K562 (cell line): ENCODE results near the gene IRF2BP1. TPM values are rescaled to one million over a fixed set of nuclear protein-coding genes. Genes with fewer than 3 reads are reported as not detected.

Experiments
- ESRRB ChIP-seq: fragments of 250-450 bp; sonication (Bioruptor Pico); IDR thresholded peaks from 2 replicates; pipeline ENCODE4 v1.5.0; 2020; ENCODE audit warnings: mild to moderate bottlenecking, moderate library complexity, borderline replicate concordance
- FOSL1 ChIP-seq: fragments of 200-800 bp; sonication (Bioruptor generic); conservative IDR thresholded peaks from 2 replicates; pipeline ENCODE4 v1.6.1; 2016; ENCODE audit warnings: missing genetic modification characterization, missing compliant biosample characterization
- LARP7 ChIP-seq: fragments of 450-650 bp; IDR thresholded peaks from 2 replicates; pipeline ENCODE4 v1.6.1; 2016
- NONO ChIP-seq, 2 experiments: fragments of 200-400 bp in 1 of 2; fragments of 450-650 bp in 1 of 2; formaldehyde crosslinking in 1 of 2; IDR thresholded peaks; 2 replicates each; pipeline ENCODE4 v1.6.1; 2017; ENCODE audit warnings: low read depth in 2 of 2, mild to moderate bottlenecking in 2 of 2, moderate library complexity in 2 of 2, low read length in 1 of 2
- POLR2B ChIP-seq: fragments of 450-650 bp; IDR thresholded peaks from 2 replicates; pipeline ENCODE4 v1.6.1; 2018; ENCODE audit warnings: low read depth; ENCODE audit not compliant: partially characterized antibody
- PPARD ChIP-seq: fragments of 250-450 bp; sonication (Bioruptor Pico); IDR thresholded peaks from 2 replicates; pipeline ENCODE4 v1.8.0; 2022; ENCODE audit warnings: inconsistent platforms, mild to moderate bottlenecking, moderate library complexity
- SIX5 ChIP-seq, 2 experiments: IDR thresholded peaks; 2 replicates each; pipeline ENCODE4 v1.6.1; 2011; ENCODE audit warnings: low read length in 2 of 2, borderline replicate concordance in 1 of 2, low read depth in 1 of 2, mild to moderate bottlenecking in 1 of 2, moderate library complexity in 1 of 2; ENCODE audit not compliant: insufficient read depth in 1 of 2
- SMAD4 ChIP-seq: fragments of 250-450 bp; sonication (Bioruptor Pico); conservative IDR thresholded peaks from 2 replicates; pipeline ENCODE4 v1.8.0; 2021; ENCODE audit warnings: inconsistent platforms, mild to moderate bottlenecking, moderate library complexity
- STAG1 ChIP-seq: sonication (generic); formaldehyde crosslinking; IDR thresholded peaks from 2 replicates; pipeline ENCODE4 v1.5.0; 2020; ENCODE audit warnings: missing genetic modification reagents, borderline replicate concordance
- SUPT5H ChIP-seq: fragments of 450-650 bp; IDR thresholded peaks from 2 replicates; pipeline ENCODE4 v1.6.1; 2016
- ZBED1 ChIP-seq: IDR thresholded peaks from 2 replicates; pipeline ENCODE4 v1.6.1; 2014
- ZBTB1 ChIP-seq: sonication (generic); formaldehyde crosslinking; IDR thresholded peaks from 2 replicates; pipeline ENCODE4 v1.8.1; 2023; ENCODE audit warnings: missing genetic modification reagents, low read depth, mild to moderate bottlenecking, borderline replicate concordance
- ZNF165 ChIP-seq: fragments of 250-450 bp; sonication (Bioruptor Pico); IDR thresholded peaks from 2 replicates; pipeline ENCODE4 v1.4.0; 2020; ENCODE audit warnings: borderline replicate concordance
- ZNF253 ChIP-seq: fragments of 250-450 bp; sonication (Bioruptor Pico); conservative IDR thresholded peaks from 2 replicates; pipeline ENCODE4 v1.6.1; 2021; ENCODE audit warnings: mild to moderate bottlenecking
- ZNF780A ChIP-seq: fragments of 250-450 bp; sonication (Bioruptor Pico); IDR thresholded peaks from 2 replicates; pipeline ENCODE4 v1.5.0; 2021; ENCODE audit warnings: mild to moderate bottlenecking
- ZSCAN32 ChIP-seq: fragments of 450-650 bp; formaldehyde crosslinking; IDR thresholded peaks from 2 replicates; pipeline ENCODE4 v1.4.0; 2020; ENCODE audit warnings: mild to moderate bottlenecking, moderate library complexity
- polyA plus RNA-seq, 8 experiments: library from polyadenylated mRNA; depleted of rRNA in 4 of 8; stranded (reverse) in 5 of 8; unstranded in 3 of 8; fragments of >200 nt; fragmentation: Nextera tagmentation in 2 of 8; fragmentation: Illumina TruSeq in 1 of 8; extraction: Ambion mirVana in 2 of 8; extraction: Trizol in 1 of 8; gene quantifications; 2 replicates each; pipeline versions ENCODE4 v1.2.1 to v1.2.3, GENCODE V29; 2011 to 2014; ENCODE audit warnings: inconsistent platforms in 1 of 8, missing spikeins in 1 of 8
- total RNA-seq, 7 experiments: library from RNA; depleted of rRNA in 6 of 7; stranded (reverse); fragments of >200 nt in 6 of 7; fragmentation: Illumina TruSeq in 2 of 7; extraction: Trizol in 2 of 7; gene quantifications; 2 replicates each; pipeline versions ENCODE4 v1.2.1 to v1.2.3, GENCODE V29; 2011 to 2021; ENCODE audit warnings: low replicate concordance in 1 of 7
- TF ChIP-seq, protein P1 (sequence below), 2 experiments: fragments of 450-650 bp in 1 of 2; sonication (generic) in 1 of 2; formaldehyde crosslinking; conservative IDR thresholded peaks; 2 replicates each; pipeline versions ENCODE4 v1.4.0 to v1.8.1; 2020 to 2022; ENCODE audit warnings: mild to moderate bottlenecking in 1 of 2, missing genetic modification reagents in 1 of 2
- TF ChIP-seq, protein P2 (sequence below): fragments of 250-450 bp; sonication (Bioruptor Pico); IDR thresholded peaks from 2 replicates; pipeline ENCODE4 v1.4.0; 2020; ENCODE audit warnings: mild to moderate bottlenecking
- TF ChIP-seq, protein P3 (sequence below): IDR thresholded peaks from 3 replicates; pipeline ENCODE4 v1.6.1; 2011; ENCODE audit warnings: borderline replicate concordance, mild to moderate bottlenecking, moderate library complexity; ENCODE audit not compliant: insufficient read length; ENCODE audit errors: extremely low read depth
- TF ChIP-seq, protein P4 (sequence below): fragments of 250-450 bp; sonication (Bioruptor Pico); IDR thresholded peaks from 2 replicates; pipeline ENCODE4 v1.8.0; 2021; ENCODE audit warnings: moderate library complexity, mild to moderate bottlenecking, inconsistent platforms

IRF2BP1 gene
- total and polyA plus RNA-seq, 9 of the 15 experiments (the other 6 are each of a cell fraction or from before 2014, with no cell fraction given) = 0.61 to 35.9 (median 3.5) TPM

DNA sequence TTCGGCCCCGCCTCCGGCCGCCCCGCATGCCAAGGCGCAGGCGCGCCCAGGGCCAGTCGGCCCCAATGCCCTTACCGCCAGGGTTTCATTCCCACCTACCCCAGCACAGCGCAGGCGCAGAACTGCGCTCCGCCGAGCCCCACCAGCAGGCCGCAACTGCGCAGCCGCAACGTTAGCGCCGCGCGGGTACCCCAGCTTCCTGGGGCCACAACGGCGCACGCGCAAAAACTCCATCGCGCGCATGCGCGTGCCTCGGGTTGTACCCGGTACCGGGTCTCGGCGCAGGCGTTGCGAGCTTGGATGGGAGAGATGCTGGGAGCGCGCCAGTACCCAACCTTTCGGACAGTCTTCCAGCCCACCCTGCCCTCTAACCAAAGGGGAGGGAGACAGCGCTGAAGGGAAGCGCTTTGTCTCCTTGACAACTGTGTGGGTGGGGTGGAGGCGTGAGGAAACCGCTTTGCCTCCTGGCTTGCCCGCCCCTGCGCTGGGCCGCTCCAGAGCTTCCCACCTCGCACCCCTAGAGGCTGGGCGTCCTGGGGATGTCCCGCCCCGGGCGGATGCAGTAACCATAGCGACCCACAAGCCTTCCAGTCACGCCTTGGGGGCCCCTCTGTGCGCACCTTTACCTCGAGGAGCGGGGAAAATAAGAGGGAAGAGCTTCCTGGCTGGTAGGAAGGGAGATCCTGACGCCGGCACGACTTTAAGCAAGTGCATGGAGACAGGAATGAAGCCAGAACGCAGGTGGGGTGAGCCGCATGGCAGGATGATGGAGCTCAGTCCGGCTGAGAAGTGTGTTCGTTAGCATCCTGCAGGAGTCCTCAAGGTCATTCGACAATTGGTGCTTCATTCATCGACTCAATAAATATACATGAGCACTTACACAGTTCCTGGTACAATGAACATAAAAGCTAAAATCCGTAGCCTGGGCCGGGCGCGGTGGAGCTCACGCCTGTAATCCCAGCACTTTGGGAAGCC lies 17.0 kb upstream of the IRF2BP1 start (continued):
- TF ChIP-seq, protein P1, sequence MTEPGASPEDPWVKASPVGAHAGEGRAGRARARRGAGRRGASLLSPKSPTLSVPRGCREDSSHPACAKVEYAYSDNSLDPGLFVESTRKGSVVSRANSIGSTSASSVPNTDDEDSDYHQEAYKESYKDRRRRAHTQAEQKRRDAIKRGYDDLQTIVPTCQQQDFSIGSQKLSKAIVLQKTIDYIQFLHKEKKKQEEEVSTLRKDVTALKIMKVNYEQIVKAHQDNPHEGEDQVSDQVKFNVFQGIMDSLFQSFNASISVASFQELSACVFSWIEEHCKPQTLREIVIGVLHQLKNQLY (CRISPR knock-in tag; conservative IDR thresholded peaks at IDR 0.05) = no peak
- TF ChIP-seq, protein P2, sequence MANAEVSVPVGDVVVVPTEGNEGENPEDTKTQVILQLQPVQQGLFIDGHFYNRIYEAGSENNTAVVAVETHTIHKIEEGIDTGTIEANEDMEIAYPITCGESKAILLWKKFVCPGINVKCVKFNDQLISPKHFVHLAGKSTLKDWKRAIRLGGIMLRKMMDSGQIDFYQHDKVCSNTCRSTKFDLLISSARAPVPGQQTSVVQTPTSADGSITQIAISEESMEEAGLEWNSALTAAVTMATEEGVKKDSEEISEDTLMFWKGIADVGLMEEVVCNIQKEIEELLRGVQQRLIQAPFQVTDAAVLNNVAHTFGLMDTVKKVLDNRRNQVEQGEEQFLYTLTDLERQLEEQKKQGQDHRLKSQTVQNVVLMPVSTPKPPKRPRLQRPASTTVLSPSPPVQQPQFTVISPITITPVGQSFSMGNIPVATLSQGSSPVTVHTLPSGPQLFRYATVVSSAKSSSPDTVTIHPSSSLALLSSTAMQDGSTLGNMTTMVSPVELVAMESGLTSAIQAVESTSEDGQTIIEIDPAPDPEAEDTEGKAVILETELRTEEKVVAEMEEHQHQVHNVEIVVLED (CRISPR knock-in tag) = 0 out of 2 replicates have a peak, but pooled peaks have one; percentile 6
- TF ChIP-seq, protein P3, sequence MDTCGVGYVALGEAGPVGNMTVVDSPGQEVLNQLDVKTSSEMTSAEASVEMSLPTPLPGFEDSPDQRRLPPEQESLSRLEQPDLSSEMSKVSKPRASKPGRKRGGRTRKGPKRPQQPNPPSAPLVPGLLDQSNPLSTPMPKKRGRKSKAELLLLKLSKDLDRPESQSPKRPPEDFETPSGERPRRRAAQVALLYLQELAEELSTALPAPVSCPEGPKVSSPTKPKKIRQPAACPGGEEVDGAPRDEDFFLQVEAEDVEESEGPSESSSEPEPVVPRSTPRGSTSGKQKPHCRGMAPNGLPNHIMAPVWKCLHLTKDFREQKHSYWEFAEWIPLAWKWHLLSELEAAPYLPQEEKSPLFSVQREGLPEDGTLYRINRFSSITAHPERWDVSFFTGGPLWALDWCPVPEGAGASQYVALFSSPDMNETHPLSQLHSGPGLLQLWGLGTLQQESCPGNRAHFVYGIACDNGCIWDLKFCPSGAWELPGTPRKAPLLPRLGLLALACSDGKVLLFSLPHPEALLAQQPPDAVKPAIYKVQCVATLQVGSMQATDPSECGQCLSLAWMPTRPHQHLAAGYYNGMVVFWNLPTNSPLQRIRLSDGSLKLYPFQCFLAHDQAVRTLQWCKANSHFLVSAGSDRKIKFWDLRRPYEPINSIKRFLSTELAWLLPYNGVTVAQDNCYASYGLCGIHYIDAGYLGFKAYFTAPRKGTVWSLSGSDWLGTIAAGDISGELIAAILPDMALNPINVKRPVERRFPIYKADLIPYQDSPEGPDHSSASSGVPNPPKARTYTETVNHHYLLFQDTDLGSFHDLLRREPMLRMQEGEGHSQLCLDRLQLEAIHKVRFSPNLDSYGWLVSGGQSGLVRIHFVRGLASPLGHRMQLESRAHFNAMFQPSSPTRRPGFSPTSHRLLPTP = no peak
- TF ChIP-seq LARP7 = no peak
- no peak for TF ChIP-seq SIX5 (IDR thresholded peaks at IDR 0.05; ENCODE audit: borderline replicate concordance in 1 of 2, insufficient read depth in 1 of 2, low read depth in 1 of 2, low read length in 2 of 2)
- TF ChIP-seq POLR2B = peak; percentile 96
- TF ChIP-seq ZBED1 = no peak
- no peak for TF ChIP-seq STAG1 (CRISPR knock-in tag)
- no peak for TF ChIP-seq SMAD4 (CRISPR knock-in tag)
- no peak for TF ChIP-seq ESRRB
- TF ChIP-seq ZNF780A (CRISPR knock-in tag) = no peak
- TF ChIP-seq, protein P4, sequence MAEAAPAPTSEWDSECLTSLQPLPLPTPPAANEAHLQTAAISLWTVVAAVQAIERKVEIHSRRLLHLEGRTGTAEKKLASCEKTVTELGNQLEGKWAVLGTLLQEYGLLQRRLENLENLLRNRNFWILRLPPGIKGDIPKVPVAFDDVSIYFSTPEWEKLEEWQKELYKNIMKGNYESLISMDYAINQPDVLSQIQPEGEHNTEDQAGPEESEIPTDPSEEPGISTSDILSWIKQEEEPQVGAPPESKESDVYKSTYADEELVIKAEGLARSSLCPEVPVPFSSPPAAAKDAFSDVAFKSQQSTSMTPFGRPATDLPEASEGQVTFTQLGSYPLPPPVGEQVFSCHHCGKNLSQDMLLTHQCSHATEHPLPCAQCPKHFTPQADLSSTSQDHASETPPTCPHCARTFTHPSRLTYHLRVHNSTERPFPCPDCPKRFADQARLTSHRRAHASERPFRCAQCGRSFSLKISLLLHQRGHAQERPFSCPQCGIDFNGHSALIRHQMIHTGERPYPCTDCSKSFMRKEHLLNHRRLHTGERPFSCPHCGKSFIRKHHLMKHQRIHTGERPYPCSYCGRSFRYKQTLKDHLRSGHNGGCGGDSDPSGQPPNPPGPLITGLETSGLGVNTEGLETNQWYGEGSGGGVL (CRISPR knock-in tag) = no peak
- no peak for TF ChIP-seq ZBTB1
- TF ChIP-seq PPARD (CRISPR knock-in tag) = no peak
- peak; percentile 72 for TF ChIP-seq SUPT5H
- no peak for TF ChIP-seq FOSL1 (tag)
- no peak for TF ChIP-seq ZNF253 (CRISPR knock-in tag)
- no peak for TF ChIP-seq NONO (IDR thresholded peaks at IDR 0.05; ENCODE audit: low read depth in 2 of 2, low read length in 1 of 2)
- no peak for TF ChIP-seq ZSCAN32 (CRISPR knock-in tag)
- 0 out of 2 replicates have a peak, but pooled peaks have one; percentile 28 for TF ChIP-seq ZNF165
